HG03159 (cell line): ENCODE results near the gene LPP.

Source experiments
- ATAC-seq: cut with Tn5 transposase; IDR thresholded peaks from one replicate; pipeline ENCODE4 v1.9.1; 2021; ENCODE audit warnings: mild to moderate bottlenecking, moderate library complexity; ENCODE audit not compliant: unreplicated experiment

The LPP gene

DNA sequence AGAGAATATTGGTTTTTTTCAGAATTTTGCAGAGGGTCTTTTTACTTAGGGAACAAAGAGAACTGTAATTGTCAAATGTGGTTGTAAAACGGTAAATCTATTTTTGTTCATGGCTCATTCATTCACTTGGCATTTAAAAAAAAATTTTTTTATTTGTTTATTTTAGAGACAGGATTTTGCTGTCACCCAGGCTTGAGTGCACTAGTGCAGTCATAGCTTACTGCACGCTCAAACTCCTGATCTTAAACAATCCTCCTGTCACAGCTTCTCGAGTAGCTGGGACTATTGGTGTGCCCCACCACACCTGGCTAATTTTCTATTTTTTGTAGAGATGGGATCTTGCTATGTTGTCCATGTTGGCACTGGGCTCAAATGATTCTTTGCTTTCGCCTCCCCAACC is 301.8 kb downstream of the LPP start:
- ATAC-seq, result no peak

DNA sequence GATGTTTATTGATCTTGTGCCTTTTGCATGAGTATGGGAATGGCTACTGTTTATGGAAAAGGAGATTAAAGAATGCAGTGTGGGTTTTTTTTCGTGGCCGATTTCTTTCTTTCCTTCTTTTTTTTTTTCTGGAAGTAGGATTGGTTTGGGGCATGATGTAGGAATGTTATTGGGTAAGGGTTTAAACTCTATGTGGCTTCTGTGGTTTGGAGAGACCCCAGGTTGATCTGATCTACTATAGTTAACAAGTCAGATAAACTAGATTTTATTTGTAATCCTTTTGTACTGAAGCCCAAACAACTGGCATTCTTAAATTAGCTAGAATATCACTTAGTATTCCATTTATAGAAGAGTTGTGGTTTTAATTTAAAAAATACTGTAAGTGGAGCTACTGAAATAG is 304.8 kb downstream of the LPP start:
- ATAC-seq, result no peak

DNA sequence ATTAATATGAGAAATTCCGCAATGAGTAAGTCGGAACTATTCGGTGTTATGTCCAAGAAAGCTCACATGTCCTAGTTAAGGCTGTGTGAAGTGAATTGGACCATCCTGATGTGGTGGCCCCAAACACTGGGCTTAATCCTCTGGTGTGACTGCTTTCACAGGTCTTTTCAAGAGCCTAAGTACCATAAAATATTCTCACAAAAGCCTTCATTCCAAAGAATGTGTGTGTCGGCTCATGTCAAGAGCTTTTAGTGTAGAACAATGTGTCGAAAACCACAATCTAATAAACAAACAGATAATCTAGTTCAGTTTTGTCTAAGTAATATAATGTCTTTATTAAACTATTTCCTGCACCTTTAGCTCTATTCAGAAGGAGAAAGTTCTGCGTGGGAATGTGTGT is 311.4 kb downstream of the LPP start:
- no peak for ATAC-seq

DNA sequence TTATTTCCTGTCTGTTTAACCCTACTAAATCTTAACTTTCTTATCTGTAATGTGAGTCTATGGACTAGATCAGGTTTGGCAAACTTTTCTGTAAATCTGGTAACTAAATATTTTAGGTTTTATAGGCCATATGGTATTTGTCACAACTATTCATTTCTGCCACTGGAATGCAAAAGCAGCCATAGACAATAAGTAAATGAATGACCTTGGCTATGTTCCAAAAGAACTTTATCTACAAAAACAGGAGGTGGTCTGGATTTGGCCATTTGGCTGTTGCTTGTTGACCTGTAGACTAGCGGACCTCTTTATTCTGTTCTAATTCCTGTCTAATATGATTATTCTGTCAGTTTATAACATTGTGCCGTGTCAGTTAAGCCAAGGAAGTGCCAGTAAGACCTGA is 314.2 kb downstream of the LPP start:
- ATAC-seq, result no peak

DNA sequence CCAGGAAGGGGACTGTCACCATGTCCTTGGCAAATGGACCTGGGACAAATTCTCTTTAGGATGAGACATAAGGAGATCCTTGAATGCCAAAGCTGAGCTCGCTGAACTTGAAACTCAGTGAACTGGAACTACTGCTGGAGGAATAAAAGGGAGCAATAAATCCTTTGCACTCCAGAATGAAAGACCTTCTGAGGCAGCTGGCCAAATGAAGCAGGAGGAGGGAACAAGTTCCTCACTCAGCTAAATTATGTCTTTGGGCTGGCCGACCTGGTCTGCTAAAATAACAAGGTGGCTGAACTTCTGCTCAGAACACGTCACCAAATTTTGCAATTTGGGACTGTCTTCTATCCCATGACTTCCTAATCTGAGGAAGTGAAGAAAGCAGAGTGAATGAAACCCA is 314.7 kb downstream of the LPP start:
- no peak for ATAC-seq

DNA sequence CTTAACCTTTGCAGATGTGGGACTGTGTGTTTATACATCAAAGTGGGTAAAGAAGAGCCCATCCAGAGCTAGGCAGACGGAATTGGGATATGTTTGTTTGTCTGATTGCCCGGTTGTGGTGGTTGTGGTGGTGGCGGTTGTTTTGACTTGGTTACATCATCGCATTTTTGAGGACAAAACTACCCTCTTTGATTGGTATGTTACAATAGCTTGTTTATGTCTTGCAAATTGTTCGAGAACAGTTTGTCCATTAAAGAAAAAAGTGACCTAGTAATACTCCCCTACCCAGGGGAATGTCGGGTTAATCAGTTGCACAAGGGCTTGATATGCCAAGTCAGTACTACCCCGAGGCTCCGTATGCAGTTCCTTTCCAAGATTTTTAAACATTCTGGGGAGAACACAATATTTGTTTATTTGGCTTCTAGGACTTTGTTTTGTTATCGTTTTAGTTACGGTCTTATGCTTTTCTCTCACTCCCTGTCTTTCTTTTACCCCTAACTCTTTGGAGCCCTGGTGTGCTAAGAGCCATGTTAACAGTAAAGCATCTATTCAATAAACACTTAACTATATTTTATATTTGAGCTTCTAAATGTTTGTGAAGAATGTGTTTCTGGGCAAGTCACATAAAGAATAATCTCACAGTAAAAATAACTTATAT is 315.4 kb downstream of the LPP start:
- ATAC-seq, result no peak

DNA sequence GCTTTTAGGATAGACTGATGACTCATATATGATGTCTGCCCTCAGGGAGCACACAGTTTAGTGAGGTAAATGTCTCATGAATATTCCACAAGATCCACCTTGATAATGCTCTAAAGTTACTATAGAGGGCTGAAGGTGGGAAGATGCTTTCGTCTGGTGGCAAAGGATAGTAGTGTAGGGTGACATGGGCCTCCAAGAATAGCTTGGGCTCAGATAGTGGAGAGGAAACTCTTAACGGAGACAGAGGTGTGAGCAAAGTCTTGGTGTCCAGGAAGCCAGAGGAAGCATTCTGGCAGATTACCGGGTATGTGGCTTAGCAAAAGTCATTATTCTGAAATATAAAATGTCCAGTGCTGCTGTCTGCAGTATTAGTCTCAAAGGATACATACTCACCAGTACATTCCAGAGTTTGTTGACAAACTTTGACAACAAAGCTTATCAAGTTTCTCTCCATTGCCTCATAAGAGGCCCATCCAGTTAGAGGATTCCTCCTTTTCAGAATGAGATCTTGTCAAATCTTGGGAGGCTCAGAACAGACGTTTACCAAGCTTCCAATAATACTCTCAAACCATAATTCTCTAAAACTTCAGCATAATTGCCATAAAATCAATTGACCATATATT is 316.7 kb downstream of the LPP start:
- ATAC-seq, result no peak

DNA sequence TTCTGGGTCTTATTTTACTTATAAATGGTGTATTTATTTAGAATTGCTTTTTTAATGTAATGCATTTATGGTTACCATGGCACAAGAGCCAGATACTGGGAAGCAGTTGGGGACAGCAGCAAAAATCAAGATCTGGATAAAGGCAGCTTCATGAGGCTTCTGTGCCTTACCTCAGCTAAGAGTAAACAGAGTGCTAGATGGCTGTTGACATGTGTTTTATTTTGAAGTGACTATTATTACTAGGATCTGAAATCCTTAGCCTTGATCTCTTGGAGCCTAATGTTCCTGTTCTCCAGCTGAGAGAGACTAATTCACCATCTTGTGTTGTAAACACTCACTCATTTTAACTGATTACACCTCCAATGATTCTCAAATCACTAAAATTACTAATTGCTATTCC is 317.8 kb downstream of the LPP start:
- no peak for ATAC-seq

DNA sequence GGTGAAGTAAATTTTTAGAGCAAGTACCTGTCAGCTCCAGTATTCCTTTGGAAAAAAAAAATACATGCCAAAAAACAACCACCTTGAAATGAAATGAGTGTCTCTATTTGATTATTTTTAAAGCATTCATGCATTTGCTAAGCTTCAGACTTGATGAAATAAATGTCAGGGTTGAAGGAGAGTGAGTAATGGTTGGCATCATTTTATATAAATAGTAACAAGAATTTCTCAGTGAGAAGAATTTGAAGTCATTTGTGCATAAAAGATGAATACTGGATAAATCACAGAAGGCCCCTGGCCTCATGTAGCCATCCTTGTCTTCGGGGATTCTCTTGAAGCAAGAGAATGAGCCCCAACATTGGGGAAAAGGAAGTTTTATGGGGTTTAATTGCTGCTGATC is 318.4 kb downstream of the LPP start:
- ATAC-seq, result no peak

DNA sequence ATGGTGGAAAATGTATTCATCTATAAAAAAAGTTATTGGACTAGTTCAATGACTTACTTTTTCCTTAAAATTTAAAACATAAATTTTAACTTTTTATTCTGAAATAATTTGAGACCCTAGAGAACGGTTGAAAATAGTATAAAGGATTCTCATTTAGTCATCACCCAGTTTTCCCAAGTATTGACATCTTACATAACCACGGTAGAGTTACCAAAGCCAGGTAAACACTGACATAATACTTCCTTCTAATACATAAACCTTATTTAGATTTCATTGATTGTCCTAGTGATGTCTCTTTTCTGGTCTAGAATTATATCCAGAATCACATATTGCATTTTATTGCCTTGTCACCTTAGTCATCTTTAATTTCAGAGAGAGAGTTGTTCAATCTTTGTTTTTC is 319.1 kb downstream of the LPP start:
- ATAC-seq, result no peak

DNA sequence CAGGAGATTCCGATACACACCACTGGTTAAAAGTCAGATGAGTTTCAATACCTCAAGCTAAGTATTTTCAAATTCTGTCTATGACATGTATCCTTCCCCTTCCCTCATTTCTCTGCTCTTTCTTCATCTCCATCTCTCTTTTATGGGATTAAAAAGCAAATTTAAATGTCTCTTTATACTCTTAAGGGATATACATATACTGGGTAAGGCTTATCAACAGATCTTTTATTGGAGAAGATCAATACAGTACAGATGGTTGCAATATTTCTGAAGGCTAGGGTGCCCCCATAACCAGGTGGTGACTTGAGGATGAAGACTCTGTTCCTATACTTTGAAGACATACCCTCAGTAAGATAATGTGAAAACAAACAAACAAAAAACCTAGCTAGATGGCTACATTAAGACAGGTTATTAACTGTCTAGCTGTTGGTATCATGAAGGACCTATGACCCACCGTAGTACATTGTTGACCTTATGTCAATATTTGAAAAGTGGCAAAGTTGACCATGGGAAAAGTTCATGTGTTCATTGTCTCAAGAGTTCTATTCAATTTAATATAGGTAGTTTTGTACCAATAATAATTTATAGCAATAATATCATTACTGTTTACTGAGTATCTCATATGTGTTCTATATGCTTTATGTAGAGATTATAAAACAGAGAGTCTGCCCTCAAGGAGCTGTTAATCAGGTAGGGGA is 319.8 kb downstream of the LPP start:
- ATAC-seq, result no peak

DNA sequence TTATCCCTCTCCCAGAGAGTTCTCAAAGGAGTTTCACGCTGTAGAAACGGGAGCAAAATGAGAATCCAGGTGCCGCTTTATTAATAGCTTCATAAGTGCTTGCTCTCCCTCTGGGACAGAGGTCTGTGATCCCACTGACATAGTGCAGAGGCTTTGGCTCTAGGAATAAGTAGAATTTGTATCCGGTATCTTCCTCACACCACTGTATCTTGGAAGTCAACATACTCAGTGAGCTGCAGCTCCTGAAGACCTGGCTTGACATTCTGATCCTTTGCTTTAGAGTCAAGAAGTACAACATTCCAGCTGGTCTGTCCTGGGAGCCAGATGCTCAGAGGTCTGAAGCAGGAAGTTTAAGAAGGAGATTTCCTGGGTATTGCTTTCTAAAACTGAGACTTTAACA is 323.0 kb downstream of the LPP start:
- ATAC-seq, result no peak

DNA sequence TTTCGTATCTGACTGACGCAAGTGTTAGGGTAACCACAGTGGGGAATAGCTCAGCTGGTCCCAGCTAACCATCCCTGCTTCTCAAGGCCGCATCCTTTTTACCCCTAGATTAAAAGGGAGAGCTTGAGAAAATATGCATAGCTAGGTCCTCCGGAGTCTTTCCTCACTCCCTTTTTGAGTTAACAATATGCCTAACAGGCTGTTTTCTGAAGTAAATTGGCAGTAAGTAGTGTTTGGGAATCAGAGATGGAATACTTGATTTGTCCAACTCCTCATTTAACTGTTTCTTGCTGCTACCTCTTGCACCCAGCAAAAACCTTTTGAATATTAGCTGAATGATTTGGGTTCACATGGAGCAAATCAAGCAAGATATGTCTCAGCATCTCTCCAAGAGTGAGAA is 326.1 kb downstream of the LPP start:
- no peak for ATAC-seq

DNA sequence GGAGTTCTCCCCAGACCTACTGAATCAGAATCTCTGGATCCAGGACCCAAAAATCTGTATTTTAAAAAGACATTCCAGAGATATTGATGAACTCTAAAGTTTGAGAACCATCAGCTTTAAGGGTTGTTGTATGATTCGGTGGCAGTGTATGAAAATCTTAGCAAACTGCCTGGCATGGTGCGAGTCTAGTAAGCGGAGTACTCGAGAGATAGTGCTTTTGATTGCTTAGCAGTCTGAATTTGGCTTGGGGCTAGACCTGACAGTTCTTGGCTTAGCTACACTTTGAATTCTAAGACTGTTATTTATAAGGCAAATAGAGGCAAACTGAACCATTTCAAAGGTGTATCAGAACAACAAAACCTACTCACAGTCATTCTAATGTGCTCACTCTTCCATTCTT is 329.0 kb downstream of the LPP start:
- ATAC-seq, result no peak

DNA sequence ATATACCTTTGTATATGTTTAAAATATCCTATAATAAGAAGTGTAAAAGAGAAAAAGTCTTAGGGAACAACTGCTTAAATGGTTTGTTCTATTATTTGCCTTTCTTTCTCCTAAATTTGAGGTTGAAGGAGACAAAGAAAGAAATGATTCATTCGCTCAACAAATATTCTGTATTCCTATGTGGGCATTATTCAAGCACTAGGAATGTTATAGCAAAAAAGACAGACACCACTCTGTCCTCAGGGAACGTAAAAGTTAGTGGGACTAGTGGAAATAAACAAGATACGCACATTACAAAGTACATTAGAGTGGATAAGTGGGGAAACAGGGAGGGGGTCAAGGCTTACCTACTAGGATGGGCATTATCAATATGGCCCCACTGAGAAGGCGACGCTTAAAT is 332.2 kb downstream of the LPP start:
- ATAC-seq, result no peak

DNA sequence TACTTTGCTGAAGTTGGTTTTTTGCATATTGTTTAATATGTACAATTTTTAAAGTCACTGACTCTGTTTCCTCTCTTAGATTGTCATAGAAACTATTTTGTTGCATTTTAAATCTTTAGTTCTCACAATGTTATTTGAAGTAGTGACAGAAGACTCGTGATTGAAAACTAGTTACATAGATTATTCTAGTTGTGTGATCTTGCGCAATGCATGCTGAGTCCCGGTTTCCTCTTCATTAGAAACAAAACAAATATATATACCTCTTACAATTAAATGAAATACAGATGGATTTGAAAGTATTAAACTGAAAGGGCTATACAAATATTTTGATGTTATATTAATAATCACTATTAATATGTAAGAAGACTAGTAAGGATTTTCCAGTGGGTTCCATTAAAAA is 333.0 kb downstream of the LPP start:
- no peak for ATAC-seq

DNA sequence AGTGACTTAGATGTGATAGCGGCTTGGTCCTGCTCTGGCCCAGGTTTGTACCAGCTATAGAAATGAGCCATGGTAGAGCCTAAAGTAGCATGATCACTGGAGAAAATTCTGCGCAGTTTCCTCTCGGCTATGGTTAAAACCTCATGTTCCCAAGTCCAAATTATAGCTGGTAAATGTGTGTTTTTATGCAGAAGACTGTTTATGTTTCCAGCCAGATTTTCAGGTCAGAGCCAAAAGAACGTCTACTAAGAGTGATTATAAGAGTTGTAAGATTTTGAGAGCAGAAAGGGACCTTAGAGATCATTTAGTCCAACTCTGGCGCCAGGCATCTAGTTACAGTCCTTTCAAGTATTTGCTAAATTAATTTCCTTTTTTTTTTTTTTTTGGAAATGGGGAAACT is 333.7 kb downstream of the LPP start:
- ATAC-seq, result no peak

DNA sequence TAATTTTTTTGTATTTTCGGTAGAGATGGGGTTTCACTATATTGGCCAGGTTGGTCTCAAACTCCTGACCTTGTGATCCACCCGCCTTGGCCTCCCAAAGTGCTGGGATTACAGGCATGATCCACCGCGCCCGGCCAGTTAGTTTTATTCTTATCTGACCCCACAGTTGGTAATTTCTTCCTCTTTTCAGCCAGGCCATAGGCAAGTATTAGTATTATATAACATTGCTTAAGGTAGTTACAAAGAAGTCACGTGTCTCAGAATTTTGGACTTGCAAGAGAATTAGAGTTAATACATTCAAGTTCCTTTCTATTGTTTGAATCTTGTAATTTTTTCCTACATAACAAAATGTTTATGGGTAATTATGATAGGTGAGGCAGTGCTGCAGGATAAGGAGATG is 334.8 kb downstream of the LPP start:
- ATAC-seq, result no peak

DNA sequence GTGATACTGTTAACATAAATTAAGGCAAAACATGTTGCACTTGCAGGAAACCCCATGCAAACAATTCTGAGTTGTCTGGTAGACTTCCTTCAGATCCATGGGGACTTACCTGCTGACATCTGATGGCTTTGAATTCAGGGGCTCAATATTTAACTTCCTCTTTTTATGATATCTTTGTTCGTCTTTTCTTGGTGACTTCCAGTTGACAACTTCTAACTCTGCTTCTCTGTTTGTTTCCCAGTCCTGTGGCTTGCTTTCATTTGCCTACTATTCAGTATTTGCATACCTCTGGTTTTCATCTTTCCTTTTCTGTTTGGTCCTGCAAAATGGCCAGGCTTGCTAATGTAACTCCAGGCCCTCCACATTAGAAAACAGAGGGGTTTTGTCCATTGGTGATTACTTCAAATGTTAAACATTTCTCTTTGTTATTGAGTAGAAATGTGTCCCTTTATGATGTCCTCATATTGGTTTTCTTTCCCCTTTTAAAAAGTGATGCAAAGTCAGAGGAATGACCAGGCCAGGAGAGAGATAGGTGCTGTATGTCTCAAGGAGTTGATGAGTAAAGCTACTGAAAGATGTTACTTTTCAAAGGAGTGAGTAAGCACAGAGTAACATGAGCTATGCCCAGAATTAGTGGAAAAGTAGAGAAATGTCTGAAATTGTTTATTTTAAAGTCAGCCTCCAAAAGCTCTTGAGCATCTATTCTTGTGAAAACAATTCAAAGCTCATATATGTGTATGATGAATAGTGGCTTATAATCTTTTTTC is 335.9 kb downstream of the LPP start:
- peak; percentile 68 for ATAC-seq

DNA sequence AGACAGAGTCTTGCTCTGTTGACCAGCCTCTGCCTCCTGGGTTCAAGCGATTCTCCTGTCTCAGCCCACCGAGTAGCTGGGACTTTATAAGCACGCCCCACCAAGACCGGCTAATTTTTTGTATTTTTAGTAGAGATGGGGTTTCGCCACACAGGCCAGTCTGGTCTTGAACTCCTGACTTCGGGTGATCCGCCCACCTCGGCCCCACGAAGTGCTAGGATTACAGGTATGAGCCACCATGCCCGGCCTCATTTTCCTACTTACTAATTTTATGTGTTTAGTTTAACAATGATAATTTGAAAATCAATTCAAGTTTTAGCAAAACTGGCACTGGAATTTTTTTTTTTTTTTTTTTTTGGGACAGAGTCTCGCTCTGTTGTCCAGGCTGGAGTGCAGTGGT is 336.5 kb downstream of the LPP start:
- ATAC-seq, result no peak

DNA sequence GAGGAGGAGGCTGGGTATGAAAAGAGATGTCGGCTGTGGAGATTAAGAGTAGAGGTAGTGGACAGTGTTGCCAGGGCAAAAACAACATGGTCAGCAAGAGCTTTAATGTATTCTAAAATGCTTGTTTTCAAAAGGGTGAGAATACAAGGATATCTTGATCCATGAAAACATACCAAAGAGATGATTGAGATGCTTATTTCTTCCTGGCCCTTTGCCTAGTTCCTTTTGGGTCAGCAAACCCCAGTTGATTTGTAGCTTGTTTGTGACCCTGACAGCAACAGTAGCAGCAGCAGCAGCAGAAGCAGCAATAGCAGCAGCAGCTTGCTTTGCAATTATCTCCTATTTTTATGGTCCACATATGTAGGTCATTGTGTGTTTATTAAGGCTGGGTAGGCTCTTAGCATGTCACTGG is 337.3 kb downstream of the LPP start:
- ATAC-seq, result no peak

DNA sequence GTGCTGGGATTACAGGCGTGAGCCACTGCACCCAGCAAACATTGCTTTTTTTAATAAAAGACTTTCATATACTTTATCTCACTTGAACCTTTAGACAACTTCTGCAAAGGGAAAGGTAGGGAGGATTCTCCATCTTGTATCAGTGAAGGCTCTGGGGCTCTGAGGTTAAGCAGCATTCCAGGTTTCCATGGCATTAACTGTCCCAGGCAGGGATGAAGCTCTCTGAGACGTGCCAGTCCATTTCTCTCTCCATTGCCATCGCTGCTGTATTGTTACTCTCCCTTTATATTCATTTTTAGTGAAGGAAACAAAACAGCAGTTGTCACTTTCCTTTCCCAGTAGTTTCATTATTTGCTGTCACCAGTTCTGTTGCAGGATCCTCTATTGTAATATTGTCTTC is 342.4 kb downstream of the LPP start:
- no peak for ATAC-seq
